ENCODE data around the gene IRF1.
"Not testable (repeated sequence)": the region's sequence is repeated elsewhere in the genome, so short reads cannot be mapped to it uniquely, and the experiment has no call there.

Gene IRF1

GRCh38 chr5:132490484-132491367, at the start of gene IRF1:
Gene IRF1 (minus strand): TSS chr5:132490773. CDS start chr5:132489478, 1,295 bp downstream.
- ATAC-seq = peak; percentile 80
- peak; percentile 98 for DNase-seq
- peaks cover 77% of the 10 kb centered on the region for H3K4me1 Mint-ChIP-seq
- peaks cover 42% of the 10 kb centered on the region for H3K36me3 Mint-ChIP-seq (ENCODE audit: low read depth)
- H3K4me3 Mint-ChIP-seq = peak within 1 kb of the TSS; percentile 94
- no peaks in the 10 kb centered on the region for H3K27me3 Mint-ChIP-seq
- no peaks in the 10 kb centered on the region for H3K9me3 Mint-ChIP-seq
- peak within 1 kb of the TSS; percentile 96 for H3K27ac Mint-ChIP-seq

GRCh38 chr5:132540149-132540548, 49.6 kb upstream of the IRF1 start:
- Mint-ChIP-seq H3K36me3 (ENCODE audit: low read depth) (no peaks in the 10 kb centered on the region), H3K27me3 (peaks cover 3% of the 10 kb centered on the region), H3K27ac (no peak overlapping the region), H3K9me3 (no peaks in the 10 kb centered on the region), H3K4me1 (peaks cover 8% of the 10 kb centered on the region), H3K4me3 (no peak overlapping the region)
- ATAC-seq = no peak
- DNase-seq = no peak

- Mint-ChIP-seq H3K27me3 (peaks cover 3% of the 10 kb centered on the region), H3K27ac (no peak overlapping the region), H3K4me3 (no peak overlapping the region), H3K9me3 (no peaks in the 10 kb centered on the region), H3K4me1 (peaks cover 8% of the 10 kb centered on the region), H3K36me3 (ENCODE audit: low read depth) (no peaks in the 10 kb centered on the region)
- ATAC-seq = no peak
- no peak for DNase-seq
These were observed 49.1 kb upstream of the IRF1 start for GRCh38 chr5:132539716-132540115.

- Mint-ChIP-seq H3K4me1 (peaks cover 36% of the 10 kb centered on the region), H3K9me3 (no peaks in the 10 kb centered on the region), H3K36me3 (ENCODE audit: low read depth) (no peaks in the 10 kb centered on the region), H3K4me3 (no peak overlapping the region), H3K27ac (peak overlapping the region; percentile 43), H3K27me3 (peaks cover 7% of the 10 kb centered on the region)
- DNase-seq = no peak
- ATAC-seq = peak; percentile 12
These were observed 40.4 kb upstream of the IRF1 start for GRCh38 chr5:132530946-132531345.

GRCh38 chr5:132528866-132529634, 38.5 kb upstream of the IRF1 start:
- peak overlapping the region; percentile 7 for H3K27ac Mint-ChIP-seq
- no peaks in the 10 kb centered on the region for H3K9me3 Mint-ChIP-seq
- no peak overlapping the region for H3K4me3 Mint-ChIP-seq
- ATAC-seq (peak; percentile 41), DNase-seq (no peak)
- peaks cover 55% of the 10 kb centered on the region for H3K4me1 Mint-ChIP-seq
- no peaks in the 10 kb centered on the region for H3K36me3 Mint-ChIP-seq (ENCODE audit: low read depth)
- H3K27me3 Mint-ChIP-seq = peaks cover 7% of the 10 kb centered on the region

- Mint-ChIP-seq H3K36me3 (ENCODE audit: low read depth) (no peaks in the 10 kb centered on the region), H3K4me1 (peaks cover 58% of the 10 kb centered on the region), H3K4me3 (no peak overlapping the region), H3K27me3 (peaks cover 7% of the 10 kb centered on the region), H3K27ac (no peak overlapping the region), H3K9me3 (no peaks in the 10 kb centered on the region)
- DNase-seq = no peak
- no peak for ATAC-seq
These were observed 37.4 kb upstream of the IRF1 start for GRCh38 chr5:132528021-132528420.

GRCh38 chr5:132526974-132527564, 36.5 kb upstream of the IRF1 start:
- no peak for ATAC-seq
- no peak for DNase-seq
- H3K9me3 Mint-ChIP-seq = no peaks in the 10 kb centered on the region
- peaks cover 3% of the 10 kb centered on the region for H3K27me3 Mint-ChIP-seq
- no peaks in the 10 kb centered on the region for H3K36me3 Mint-ChIP-seq (ENCODE audit: low read depth)
- H3K4me3 Mint-ChIP-seq = no peak overlapping the region
- no peak overlapping the region for H3K27ac Mint-ChIP-seq
- H3K4me1 Mint-ChIP-seq = peaks cover 60% of the 10 kb centered on the region

- Mint-ChIP-seq H3K36me3 (ENCODE audit: low read depth) (no peaks in the 10 kb centered on the region), H3K4me3 (no peak overlapping the region), H3K27me3 (peaks cover 3% of the 10 kb centered on the region), H3K9me3 (no peaks in the 10 kb centered on the region), H3K27ac (no peak overlapping the region), H3K4me1 (peaks cover 53% of the 10 kb centered on the region)
- DNase-seq (peak; percentile 34), ATAC-seq (no peak)
These were observed 35.9 kb upstream of the IRF1 start for GRCh38 chr5:132526290-132526973.

- peak; percentile 89 for ATAC-seq
- Mint-ChIP-seq H3K27ac (peak overlapping the region; percentile 78), H3K4me3 (peak overlapping the region; percentile 13), H3K4me1 (peaks cover 56% of the 10 kb centered on the region), H3K9me3 (peaks cover 4% of the 10 kb centered on the region), H3K27me3 (peaks cover 3% of the 10 kb centered on the region), H3K36me3 (ENCODE audit: low read depth) (no peaks in the 10 kb centered on the region)
- no peak for DNase-seq
These were observed 34.7 kb upstream of the IRF1 start for GRCh38 chr5:132525299-132525724.

GRCh38 chr5:132524877-132525276, 34.3 kb upstream of the IRF1 start:
- peak overlapping the region; percentile 78 for H3K27ac Mint-ChIP-seq

GRCh38 chr5:132522067-132522466, 31.5 kb upstream of the IRF1 start:
- not testable (repeated sequence) for H3K27me3 Mint-ChIP-seq; H3K27ac Mint-ChIP-seq; H3K9me3 Mint-ChIP-seq; ATAC-seq; H3K4me3 Mint-ChIP-seq; H3K36me3 Mint-ChIP-seq (ENCODE audit: low read depth); DNase-seq
- peaks cover 45% of the 10 kb centered on the region for H3K4me1 Mint-ChIP-seq

More at GRCh38 chr5:132524877-132525276, 34.3 kb upstream of the IRF1 start:
- not testable (repeated sequence) for ATAC-seq; H3K27me3 Mint-ChIP-seq; H3K9me3 Mint-ChIP-seq; DNase-seq; H3K36me3 Mint-ChIP-seq (ENCODE audit: low read depth)
- H3K4me1 Mint-ChIP-seq = peaks cover 58% of the 10 kb centered on the region
- peak overlapping the region; percentile 13 for H3K4me3 Mint-ChIP-seq

- H3K4me1 Mint-ChIP-seq = peaks cover 13% of the 10 kb centered on the region
- H3K27me3 Mint-ChIP-seq = peaks cover 15% of the 10 kb centered on the region
- H3K9me3 Mint-ChIP-seq; H3K27ac Mint-ChIP-seq; H3K4me3 Mint-ChIP-seq; DNase-seq; H3K36me3 Mint-ChIP-seq (ENCODE audit: low read depth); ATAC-seq: not testable (repeated sequence)
These were observed 23.2 kb upstream of the IRF1 start for GRCh38 chr5:132513618-132514336.

- DNase-seq = no peak
- H3K4me3 Mint-ChIP-seq = no peak overlapping the region
These were observed 19.5 kb upstream of the IRF1 start for GRCh38 chr5:132510076-132510475.

More at GRCh38 chr5:132510076-132510475, 19.5 kb upstream of the IRF1 start:
- H3K4me1 Mint-ChIP-seq = peaks cover 19% of the 10 kb centered on the region
- no peak for ATAC-seq
- H3K27me3 Mint-ChIP-seq = peaks cover 30% of the 10 kb centered on the region
- no peak overlapping the region for H3K27ac Mint-ChIP-seq
- peaks cover 5% of the 10 kb centered on the region for H3K9me3 Mint-ChIP-seq
- no peaks in the 10 kb centered on the region for H3K36me3 Mint-ChIP-seq (ENCODE audit: low read depth)

Measured in activated naive CD8-positive, alpha-beta T cell treated with anti-CD3 and anti-CD28 coated beads, Interleukin-2, amount 50 U/mL, for 24 hours (primary cell).